Neural cell (in vitro differentiated cells): ENCODE measurements around the gene SLC2A14. TPM values are rescaled to one million over a fixed set of nuclear protein-coding genes. Genes with fewer than 3 reads are reported as not detected.
"Not testable (repeated sequence)": the region's sequence is repeated elsewhere in the genome, so short reads cannot be mapped to it uniquely, and the experiment has no call there.

ENCODE experiments used
- H2AFZ ChIP-seq: fragments of 200-600, 300-800 bp; sonication (generic), shearing (Covaris generic); 2 replicates; pipeline ENCODE4 v1.6.0; 2014; ENCODE audit warnings: low read depth, mild to moderate bottlenecking, antibody characterized with exemption, low read length, moderate library complexity
- H3F3A ChIP-seq: fragments of 200-600 bp; shearing (Covaris generic); 2 replicates; pipeline ENCODE4 v1.6.1; 2016; ENCODE audit warnings: mild to moderate bottlenecking, moderate library complexity, mixed read lengths, antibody characterized with exemption, low read length; ENCODE audit not compliant: insufficient read depth, poor library complexity, severe bottlenecking
- H3K27ac ChIP-seq: fragments of 200-600, 300-800 bp; sonication (generic), shearing (Covaris generic); 2 replicates; pipeline ENCODE4 v1.5.1; 2014; ENCODE audit warnings: mild to moderate bottlenecking, low read length, moderate library complexity
- H3K27me3 ChIP-seq: fragments of 300-800, 200-600 bp; sonication (generic), shearing (Covaris generic); 2 replicates; pipeline ENCODE4 v1.6.0; 2014; ENCODE audit warnings: mild to moderate bottlenecking, low read depth, low read length, moderate library complexity; ENCODE audit not compliant: insufficient read depth
- H3K36me3 ChIP-seq: fragments of 300-800, 200-600 bp; sonication (generic), shearing (Covaris generic); 2 replicates; pipeline ENCODE4 v1.5.1; 2014; ENCODE audit warnings: mild to moderate bottlenecking, antibody characterized with exemption, low read length, moderate library complexity; ENCODE audit not compliant: insufficient read depth
- H3K4me2 ChIP-seq: fragments of 300-800, 200-600 bp; sonication (generic), shearing (Covaris generic); 2 replicates; pipeline ENCODE4 v1.6.0; 2014; ENCODE audit warnings: mild to moderate bottlenecking, low read length
- H3K4me3 ChIP-seq: fragments of 300-800, 200-600 bp; sonication (generic), shearing (Covaris generic); 2 replicates; pipeline ENCODE4 v1.5.1; 2014; ENCODE audit warnings: mild to moderate bottlenecking, low read length, moderate library complexity
- H3K79me2 ChIP-seq: fragments of 200-600 bp; shearing (Covaris generic); replicated peaks from 2 replicates; pipeline ENCODE4 v1.6.0; 2014; ENCODE audit warnings: mild to moderate bottlenecking, low read length, moderate library complexity; ENCODE audit not compliant: insufficient read depth
- H3K9ac ChIP-seq: fragments of 300-800, 200-600 bp; sonication (generic), shearing (Covaris generic); 2 replicates; pipeline ENCODE4 v1.6.1; 2016; ENCODE audit warnings: mild to moderate bottlenecking, low read length, mixed read lengths
- H3K9me2 ChIP-seq: fragments of 200-600 bp; shearing (Covaris generic); 2 replicates; pipeline ENCODE4 v1.6.1; 2016; ENCODE audit warnings: mild to moderate bottlenecking, low read length, mixed read lengths; ENCODE audit not compliant: insufficient read depth
- H3K9me3 ChIP-seq: fragments of 200-600, 300-800 bp; sonication (generic), shearing (Covaris generic); 2 replicates; pipeline ENCODE4 v1.6.1; 2016; ENCODE audit warnings: mild to moderate bottlenecking, mixed run types, low read length, moderate library complexity, mixed read lengths
- H4K20me1 ChIP-seq: fragments of 200-600 bp; shearing (Covaris generic); 2 replicates; pipeline ENCODE4 v1.6.1; 2016; ENCODE audit warnings: mild to moderate bottlenecking, mixed run types; ENCODE audit not compliant: insufficient read depth
- EP300 ChIP-seq: fragments of 450-650 bp; conservative IDR thresholded peaks from 2 replicates; pipeline ENCODE4 v1.6.1; 2014; ENCODE audit warnings: antibody characterized with exemption, mild to moderate bottlenecking, moderate library complexity; ENCODE audit not compliant: poor library complexity, severe bottlenecking
- EZH2 ChIP-seq: fragments of 200-600, 300-800 bp; shearing (Covaris generic), sonication (generic); IDR thresholded peaks from 2 replicates; pipeline ENCODE4 v1.6.1; 2014; ENCODE audit warnings: antibody characterized with exemption, low read length, borderline replicate concordance, mild to moderate bottlenecking; ENCODE audit not compliant: insufficient read depth, poor library complexity, severe bottlenecking
- MXI1 ChIP-seq: fragments of 450-650 bp; conservative IDR thresholded peaks from 2 replicates; pipeline ENCODE4 v1.6.1; 2014; ENCODE audit warnings: antibody characterized with exemption, mild to moderate bottlenecking; ENCODE audit not compliant: poor library complexity, severe bottlenecking
- POLR2AphosphoS5 ChIP-seq: IDR thresholded peaks from 2 replicates; pipeline ENCODE4 v1.6.1; 2012
- RAD21 ChIP-seq: fragments of 450-650 bp; conservative IDR thresholded peaks from 2 replicates; pipeline ENCODE4 v1.6.1; 2014; ENCODE audit warnings: antibody characterized with exemption, mild to moderate bottlenecking, moderate library complexity
- SMC3 ChIP-seq: fragments of 450-650 bp; conservative IDR thresholded peaks from 2 replicates; pipeline ENCODE4 v1.6.1; 2014; ENCODE audit warnings: antibody characterized with exemption, mild to moderate bottlenecking, moderate library complexity; ENCODE audit not compliant: poor library complexity
- TAF1 ChIP-seq: IDR thresholded peaks from 2 replicates; pipeline ENCODE4 v1.6.1; 2012; ENCODE audit warnings: low read depth
- polyA plus RNA-seq: library from polyadenylated mRNA; depleted of rRNA; stranded (reverse); fragments of >200 nt; gene quantifications from 2 replicates; pipeline ENCODE4 v1.2.3, GENCODE V29; 2014
- TF ChIP-seq, protein P1 (sequence below): IDR thresholded peaks from 2 replicates; pipeline ENCODE4 v1.6.1; 2012; ENCODE audit warnings: borderline replicate concordance
- TF ChIP-seq, protein P2 (sequence below): fragments of 450-650 bp; IDR thresholded peaks from 2 replicates; pipeline ENCODE4 v1.5.1; 2014; ENCODE audit warnings: antibody characterized with exemption, mild to moderate bottlenecking, moderate library complexity; ENCODE audit not compliant: poor library complexity, severe bottlenecking

SLC2A14 gene
- polyA plus RNA-seq, 1 donor from 2014 or later = not detected

GRCh38 chr12:7801460-7801859 is 71.3 kb downstream of the SLC2A14 start:
- H3F3A ChIP-seq = no peaks in the 10 kb centered on the region
- H4K20me1 ChIP-seq = no peaks in the 10 kb centered on the region
- no peak overlapping the region for H2AFZ ChIP-seq
- no peaks in the 10 kb centered on the region for H3K79me2 ChIP-seq
- H3K9me3 ChIP-seq = no peaks in the 10 kb centered on the region
- H3K4me3 ChIP-seq = no peak overlapping the region
- H3K27me3 ChIP-seq = no peaks in the 10 kb centered on the region
- no peak overlapping the region for H3K27ac ChIP-seq
- TF ChIP-seq EZH2 (no peak), SMC3 (no peak), RAD21 (no peak), EP300 (no peak), MXI1 (no peak), TAF1 (no peak), POLR2AphosphoS5 (no peak)
- TF ChIP-seq, protein P1, sequence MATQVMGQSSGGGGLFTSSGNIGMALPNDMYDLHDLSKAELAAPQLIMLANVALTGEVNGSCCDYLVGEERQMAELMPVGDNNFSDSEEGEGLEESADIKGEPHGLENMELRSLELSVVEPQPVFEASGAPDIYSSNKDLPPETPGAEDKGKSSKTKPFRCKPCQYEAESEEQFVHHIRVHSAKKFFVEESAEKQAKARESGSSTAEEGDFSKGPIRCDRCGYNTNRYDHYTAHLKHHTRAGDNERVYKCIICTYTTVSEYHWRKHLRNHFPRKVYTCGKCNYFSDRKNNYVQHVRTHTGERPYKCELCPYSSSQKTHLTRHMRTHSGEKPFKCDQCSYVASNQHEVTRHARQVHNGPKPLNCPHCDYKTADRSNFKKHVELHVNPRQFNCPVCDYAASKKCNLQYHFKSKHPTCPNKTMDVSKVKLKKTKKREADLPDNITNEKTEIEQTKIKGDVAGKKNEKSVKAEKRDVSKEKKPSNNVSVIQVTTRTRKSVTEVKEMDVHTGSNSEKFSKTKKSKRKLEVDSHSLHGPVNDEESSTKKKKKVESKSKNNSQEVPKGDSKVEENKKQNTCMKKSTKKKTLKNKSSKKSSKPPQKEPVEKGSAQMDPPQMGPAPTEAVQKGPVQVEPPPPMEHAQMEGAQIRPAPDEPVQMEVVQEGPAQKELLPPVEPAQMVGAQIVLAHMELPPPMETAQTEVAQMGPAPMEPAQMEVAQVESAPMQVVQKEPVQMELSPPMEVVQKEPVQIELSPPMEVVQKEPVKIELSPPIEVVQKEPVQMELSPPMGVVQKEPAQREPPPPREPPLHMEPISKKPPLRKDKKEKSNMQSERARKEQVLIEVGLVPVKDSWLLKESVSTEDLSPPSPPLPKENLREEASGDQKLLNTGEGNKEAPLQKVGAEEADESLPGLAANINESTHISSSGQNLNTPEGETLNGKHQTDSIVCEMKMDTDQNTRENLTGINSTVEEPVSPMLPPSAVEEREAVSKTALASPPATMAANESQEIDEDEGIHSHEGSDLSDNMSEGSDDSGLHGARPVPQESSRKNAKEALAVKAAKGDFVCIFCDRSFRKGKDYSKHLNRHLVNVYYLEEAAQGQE = no peak
- TF ChIP-seq, protein P2, sequence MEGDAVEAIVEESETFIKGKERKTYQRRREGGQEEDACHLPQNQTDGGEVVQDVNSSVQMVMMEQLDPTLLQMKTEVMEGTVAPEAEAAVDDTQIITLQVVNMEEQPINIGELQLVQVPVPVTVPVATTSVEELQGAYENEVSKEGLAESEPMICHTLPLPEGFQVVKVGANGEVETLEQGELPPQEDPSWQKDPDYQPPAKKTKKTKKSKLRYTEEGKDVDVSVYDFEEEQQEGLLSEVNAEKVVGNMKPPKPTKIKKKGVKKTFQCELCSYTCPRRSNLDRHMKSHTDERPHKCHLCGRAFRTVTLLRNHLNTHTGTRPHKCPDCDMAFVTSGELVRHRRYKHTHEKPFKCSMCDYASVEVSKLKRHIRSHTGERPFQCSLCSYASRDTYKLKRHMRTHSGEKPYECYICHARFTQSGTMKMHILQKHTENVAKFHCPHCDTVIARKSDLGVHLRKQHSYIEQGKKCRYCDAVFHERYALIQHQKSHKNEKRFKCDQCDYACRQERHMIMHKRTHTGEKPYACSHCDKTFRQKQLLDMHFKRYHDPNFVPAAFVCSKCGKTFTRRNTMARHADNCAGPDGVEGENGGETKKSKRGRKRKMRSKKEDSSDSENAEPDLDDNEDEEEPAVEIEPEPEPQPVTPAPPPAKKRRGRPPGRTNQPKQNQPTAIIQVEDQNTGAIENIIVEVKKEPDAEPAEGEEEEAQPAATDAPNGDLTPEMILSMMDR = no peak
- H3K36me3 ChIP-seq = no peaks in the 10 kb centered on the region
- no peak overlapping the region for H3K9ac ChIP-seq
- H3K4me2 ChIP-seq = no peak overlapping the region
- no peaks in the 10 kb centered on the region for H3K9me2 ChIP-seq

DNA sequence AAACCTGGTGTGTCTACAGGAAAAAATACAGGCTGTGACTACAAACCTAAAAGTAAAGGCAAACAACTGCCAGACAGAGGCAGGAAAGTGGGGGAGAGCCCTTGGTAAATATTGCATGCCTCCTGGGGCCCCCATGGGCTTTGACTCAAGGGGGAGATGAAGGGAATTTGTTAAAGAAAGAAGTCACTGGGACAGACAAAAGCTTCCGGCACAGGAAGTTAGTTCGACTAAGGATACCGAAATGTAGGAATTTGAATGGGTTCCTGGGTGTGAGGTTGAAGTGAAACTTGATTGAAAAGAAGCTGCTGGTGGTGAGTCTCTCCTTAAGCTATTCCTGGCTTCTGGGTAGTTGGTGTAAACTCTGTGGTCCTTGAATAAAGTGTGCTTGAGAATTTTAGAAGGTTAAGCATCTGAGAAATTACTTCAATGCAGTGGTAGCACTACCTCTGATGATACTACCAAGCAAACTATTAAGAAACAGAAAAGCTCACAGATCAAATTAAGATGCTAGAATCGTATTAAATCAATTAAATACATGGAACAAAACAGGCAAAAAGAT is 73.9 kb downstream of the SLC2A14 start:
- H4K20me1 ChIP-seq, H2AFZ ChIP-seq, H3F3A ChIP-seq, H3K79me2 ChIP-seq, H3K4me2 ChIP-seq, H3K27ac ChIP-seq, H3K9me2 ChIP-seq, H3K9ac ChIP-seq, H3K9me3 ChIP-seq, H3K36me3 ChIP-seq, H3K4me3 ChIP-seq, H3K27me3 ChIP-seq: not testable (repeated sequence)
